ENCODE data around the gene BCL2L1.

BCL2L1 gene

GRCh38 chr20:31663524-31663837, 59.2 kb downstream of the BCL2L1 start:
- H3K27me3 ChIP-seq (ENCODE audit: insufficient read depth, low read length, poor library complexity): no peaks in the 10 kb centered on the region
- H3K4ac ChIP-seq (ENCODE audit: low read depth, low read length): no peak overlapping the region
- peaks cover 6% of the 10 kb centered on the region for H3K4me1 ChIP-seq (ENCODE audit: control insufficient read depth, low read depth, low read length)
- no peaks in the 10 kb centered on the region for H3K79me1 ChIP-seq (ENCODE audit: low read length)
- H3K9ac ChIP-seq (ENCODE audit: low read length): no peak overlapping the region
- H2AK5ac ChIP-seq (ENCODE audit: low read length): no peak overlapping the region
- no peak overlapping the region for H4K8ac ChIP-seq (ENCODE audit: low read depth, low read length)
- no peak overlapping the region for H2BK5ac ChIP-seq (ENCODE audit: low read length)
- H3K27ac ChIP-seq (ENCODE audit: low read depth, low read length): no peak overlapping the region
- no peak overlapping the region for H2BK15ac ChIP-seq (replicated peaks; ENCODE audit: low read depth)
- H3K56ac ChIP-seq (ENCODE audit: low read length): no peak overlapping the region
- no peak overlapping the region for H4K5ac ChIP-seq (ENCODE audit: low read length)
- DNase-seq: no peak
- H3K18ac ChIP-seq (ENCODE audit: low read length): no peak overlapping the region
- H3K4me3 ChIP-seq (ENCODE audit: low read length): no peak overlapping the region
- H3K4me2 ChIP-seq (ENCODE audit: low read length): no peak overlapping the region
- H3K79me2 ChIP-seq (ENCODE audit: control insufficient read depth, insufficient read depth, low read length): no peaks in the 10 kb centered on the region
- no peaks in the 10 kb centered on the region for H3K36me3 ChIP-seq (ENCODE audit: control insufficient read depth, insufficient read depth, low read length)
- H2BK120ac ChIP-seq (ENCODE audit: low read depth, low read length): no peak overlapping the region
- no CpG with 5 or more reads among the region's 2 CpGs for WGBS (ENCODE audit: extremely low coverage, insufficient coverage, low lambda C conversion rate)
- no peak overlapping the region for H3K23ac ChIP-seq (ENCODE audit: low read length)

- no peak for DNase-seq
- Histone ChIP-seq H3K27me3 (ENCODE audit: insufficient read depth, low read length, poor library complexity) (no peaks in the 10 kb centered on the region), H4K8ac (ENCODE audit: low read depth, low read length) (no peak overlapping the region), H3K18ac (ENCODE audit: low read length) (no peak overlapping the region), H3K4me3 (ENCODE audit: low read length) (no peak overlapping the region), H3K23ac (ENCODE audit: low read length) (no peak overlapping the region), H3K4ac (ENCODE audit: low read depth, low read length) (no peak overlapping the region), H2AK5ac (ENCODE audit: low read length) (no peak overlapping the region), H3K9ac (ENCODE audit: low read length) (no peak overlapping the region), H3K79me1 (ENCODE audit: low read length) (no peaks in the 10 kb centered on the region), H3K79me2 (ENCODE audit: control insufficient read depth, insufficient read depth, low read length) (no peaks in the 10 kb centered on the region), H3K27ac (ENCODE audit: low read depth, low read length) (no peak overlapping the region), H2BK15ac (replicated peaks; ENCODE audit: low read depth) (no peak overlapping the region), H3K36me3 (ENCODE audit: control insufficient read depth, insufficient read depth, low read length) (no peaks in the 10 kb centered on the region), H3K56ac (ENCODE audit: low read length) (no peak overlapping the region), H2BK120ac (ENCODE audit: low read depth, low read length) (no peak overlapping the region), H2BK5ac (ENCODE audit: low read length) (no peak overlapping the region), H3K4me1 (ENCODE audit: control insufficient read depth, low read depth, low read length) (peaks cover 6% of the 10 kb centered on the region), H3K4me2 (ENCODE audit: low read length) (no peak overlapping the region), H4K5ac (ENCODE audit: low read length) (no peak overlapping the region)
- WGBS (ENCODE audit: extremely low coverage, insufficient coverage, low lambda C conversion rate): no CpG with 5 or more reads among the region's 6 CpGs
Observed at GRCh38 chr20:31662372-31662854, 60.3 kb downstream of the BCL2L1 start.

- Histone ChIP-seq H3K27ac (ENCODE audit: low read depth, low read length) (no peak overlapping the region), H3K79me2 (ENCODE audit: control insufficient read depth, insufficient read depth, low read length) (no peaks in the 10 kb centered on the region), H2BK120ac (ENCODE audit: low read depth, low read length) (no peak overlapping the region), H3K56ac (ENCODE audit: low read length) (peak overlapping the region; percentile 78), H2BK15ac (replicated peaks; ENCODE audit: low read depth) (no peak overlapping the region), H3K18ac (ENCODE audit: low read length) (no peak overlapping the region), H2AK5ac (ENCODE audit: low read length) (no peak overlapping the region), H3K23ac (ENCODE audit: low read length) (no peak overlapping the region), H3K4me3 (ENCODE audit: low read length) (no peak overlapping the region), H3K79me1 (ENCODE audit: low read length) (no peaks in the 10 kb centered on the region), H3K4me1 (ENCODE audit: control insufficient read depth, low read depth, low read length) (peaks cover 6% of the 10 kb centered on the region), H3K27me3 (ENCODE audit: insufficient read depth, low read length, poor library complexity) (no peaks in the 10 kb centered on the region), H4K5ac (ENCODE audit: low read length) (no peak overlapping the region), H2BK5ac (ENCODE audit: low read length) (no peak overlapping the region), H3K36me3 (ENCODE audit: control insufficient read depth, insufficient read depth, low read length) (no peaks in the 10 kb centered on the region), H3K9ac (ENCODE audit: low read length) (peak overlapping the region; percentile 63), H3K4ac (ENCODE audit: low read depth, low read length) (no peak overlapping the region), H4K8ac (ENCODE audit: low read depth, low read length) (no peak overlapping the region), H3K4me2 (ENCODE audit: low read length) (peak overlapping the region; percentile 67)
- DNase-seq: peak; percentile 89
- no CpG with 5 or more reads among the region's 31 CpGs for WGBS (ENCODE audit: extremely low coverage, insufficient coverage, low lambda C conversion rate)
Observed at GRCh38 chr20:31661625-31662371, 60.9 kb downstream of the BCL2L1 start.

GRCh38 chr20:31654534-31654933, 68.1 kb downstream of the BCL2L1 start:
- Histone ChIP-seq H2BK120ac (ENCODE audit: low read depth, low read length) (no peak overlapping the region), H4K8ac (ENCODE audit: low read depth, low read length) (no peak overlapping the region), H3K27ac (ENCODE audit: low read depth, low read length) (no peak overlapping the region), H3K79me2 (ENCODE audit: control insufficient read depth, insufficient read depth, low read length) (no peaks in the 10 kb centered on the region), H3K79me1 (ENCODE audit: low read length) (no peaks in the 10 kb centered on the region), H3K4me2 (ENCODE audit: low read length) (no peak overlapping the region), H2BK15ac (replicated peaks; ENCODE audit: low read depth) (no peak overlapping the region), H3K4me3 (ENCODE audit: low read length) (no peak overlapping the region), H4K5ac (ENCODE audit: low read length) (no peak overlapping the region), H3K36me3 (ENCODE audit: control insufficient read depth, insufficient read depth, low read length) (no peaks in the 10 kb centered on the region), H3K4ac (ENCODE audit: low read depth, low read length) (no peak overlapping the region), H2BK5ac (ENCODE audit: low read length) (no peak overlapping the region), H3K27me3 (ENCODE audit: insufficient read depth, low read length, poor library complexity) (no peaks in the 10 kb centered on the region), H3K4me1 (ENCODE audit: control insufficient read depth, low read depth, low read length) (no peaks in the 10 kb centered on the region), H3K23ac (ENCODE audit: low read length) (no peak overlapping the region), H3K9ac (ENCODE audit: low read length) (no peak overlapping the region), H3K56ac (ENCODE audit: low read length) (no peak overlapping the region), H3K18ac (ENCODE audit: low read length) (no peak overlapping the region), H2AK5ac (ENCODE audit: low read length) (no peak overlapping the region)
- no CpG with 5 or more reads among the region's 5 CpGs for WGBS (ENCODE audit: extremely low coverage, insufficient coverage, low lambda C conversion rate)
- DNase-seq: no peak

- Histone ChIP-seq H3K4me2 (ENCODE audit: low read length) (no peak overlapping the region), H3K4ac (ENCODE audit: low read depth, low read length) (no peak overlapping the region), H3K27me3 (ENCODE audit: insufficient read depth, low read length, poor library complexity) (no peaks in the 10 kb centered on the region), H2BK5ac (ENCODE audit: low read length) (no peak overlapping the region), H2BK15ac (replicated peaks; ENCODE audit: low read depth) (no peak overlapping the region), H4K8ac (ENCODE audit: low read depth, low read length) (no peak overlapping the region), H3K9ac (ENCODE audit: low read length) (no peak overlapping the region), H3K79me2 (ENCODE audit: control insufficient read depth, insufficient read depth, low read length) (no peaks in the 10 kb centered on the region), H4K5ac (ENCODE audit: low read length) (no peak overlapping the region), H3K18ac (ENCODE audit: low read length) (no peak overlapping the region), H2BK120ac (ENCODE audit: low read depth, low read length) (no peak overlapping the region), H3K36me3 (ENCODE audit: control insufficient read depth, insufficient read depth, low read length) (no peaks in the 10 kb centered on the region), H3K79me1 (ENCODE audit: low read length) (no peaks in the 10 kb centered on the region), H3K23ac (ENCODE audit: low read length) (no peak overlapping the region), H2AK5ac (ENCODE audit: low read length) (no peak overlapping the region), H3K56ac (ENCODE audit: low read length) (no peak overlapping the region), H3K27ac (ENCODE audit: low read depth, low read length) (no peak overlapping the region), H3K4me1 (ENCODE audit: control insufficient read depth, low read depth, low read length) (no peaks in the 10 kb centered on the region), H3K4me3 (ENCODE audit: low read length) (no peak overlapping the region)
- no peak for DNase-seq
- no CpG with 5 or more reads among the region's 5 CpGs for WGBS (ENCODE audit: extremely low coverage, insufficient coverage, low lambda C conversion rate)
Observed at GRCh38 chr20:31653561-31653960, 69.1 kb downstream of the BCL2L1 start.

- Histone ChIP-seq H3K27ac (ENCODE audit: low read depth, low read length) (no peak overlapping the region), H2BK120ac (ENCODE audit: low read depth, low read length) (no peak overlapping the region)
Observed at GRCh38 chr20:31652917-31653396, 69.7 kb downstream of the BCL2L1 start.

More at GRCh38 chr20:31652917-31653396, 69.7 kb downstream of the BCL2L1 start:
- Histone ChIP-seq H2BK15ac (replicated peaks; ENCODE audit: low read depth) (no peak overlapping the region), H4K5ac (ENCODE audit: low read length) (no peak overlapping the region), H3K18ac (ENCODE audit: low read length) (no peak overlapping the region), H4K8ac (ENCODE audit: low read depth, low read length) (no peak overlapping the region), H3K79me1 (ENCODE audit: low read length) (no peaks in the 10 kb centered on the region), H2AK5ac (ENCODE audit: low read length) (no peak overlapping the region), H3K23ac (ENCODE audit: low read length) (no peak overlapping the region), H3K9ac (ENCODE audit: low read length) (no peak overlapping the region), H3K27me3 (ENCODE audit: insufficient read depth, low read length, poor library complexity) (no peaks in the 10 kb centered on the region), H3K36me3 (ENCODE audit: control insufficient read depth, insufficient read depth, low read length) (no peaks in the 10 kb centered on the region), H3K79me2 (ENCODE audit: control insufficient read depth, insufficient read depth, low read length) (no peaks in the 10 kb centered on the region), H3K4ac (ENCODE audit: low read depth, low read length) (no peak overlapping the region), H3K4me2 (ENCODE audit: low read length) (no peak overlapping the region), H3K56ac (ENCODE audit: low read length) (no peak overlapping the region), H2BK5ac (ENCODE audit: low read length) (no peak overlapping the region), H3K4me1 (ENCODE audit: control insufficient read depth, low read depth, low read length) (no peaks in the 10 kb centered on the region), H3K4me3 (ENCODE audit: low read length) (no peak overlapping the region)
- no CpG with 5 or more reads among the region's 5 CpGs for WGBS (ENCODE audit: extremely low coverage, insufficient coverage, low lambda C conversion rate)
- no peak for DNase-seq

All from mesendoderm (in vitro differentiated cells).